Measurements from ENCODE around the gene MEGF11. TPM values are rescaled to one million over a fixed set of nuclear protein-coding genes. Genes with fewer than 3 reads are reported as not detected.

Gene MEGF11
- polyA plus RNA-seq, 3 donors, result not detected

- intact Hi-C loops (cut with micrococcal nuclease), result no loop called here
- H3K27me3 ChIP-seq (ENCODE audit: control insufficient read depth in 2 of 2, insufficient read depth in 2 of 2, low read length in 2 of 2), result no peaks in the 10 kb centered on the region
- H3K27ac ChIP-seq (ENCODE audit: low read depth in 1 of 2, low read length in 2 of 2), result no peak overlapping the region
- H3K4me3 ChIP-seq (replicated peaks in 1 of 3; ENCODE audit: low read depth in 2 of 3, low read length in 3 of 3), result no peak overlapping the region
- Mint-ChIP-seq H3K27ac (no peak overlapping the region), H3K4me3 (no peak overlapping the region), H3K9me3 (peaks cover 0 to 4% (median 0%) of the 10 kb centered on the region in 7 donors), H3K4me1 (no peaks in the 10 kb centered on the region), H3K27me3 (ENCODE audit: low read depth in 3 of 3) (peaks cover 3 to 8% (median 3%) of the 10 kb centered on the region in 3 donors), H3K36me3 (no peaks in the 10 kb centered on the region)
- no peak overlapping the region for H3K9ac ChIP-seq (ENCODE audit: insufficient read depth, low read length, poor library complexity, severe bottlenecking)
- H3K4me2 ChIP-seq (replicated peaks; ENCODE audit: extremely low read depth, low read length, poor library complexity, severe bottlenecking), result no peak overlapping the region
- no peaks in the 10 kb centered on the region for H3K79me2 ChIP-seq (ENCODE audit: insufficient read depth, low read length)
- no peaks in the 10 kb centered on the region for H4K20me1 ChIP-seq (ENCODE audit: insufficient read depth, low read length)
- no peaks in the 10 kb centered on the region for H3K36me3 ChIP-seq (replicated peaks in 1 of 2; ENCODE audit: control insufficient read depth in 1 of 2, insufficient read depth in 2 of 2, low read length in 2 of 2)
- H3K9me3 ChIP-seq (replicated peaks in 1 of 2; ENCODE audit: control insufficient read depth in 1 of 2, insufficient read depth in 1 of 2, low read length in 2 of 2), result no peaks in the 10 kb centered on the region
- H3K4me1 ChIP-seq (ENCODE audit: control insufficient read depth in 1 of 2, insufficient read depth in 2 of 2, low read length in 2 of 2), result no peaks in the 10 kb centered on the region
- no peak for DNase-seq
- H2AFZ ChIP-seq (ENCODE audit: insufficient read depth, low read depth, low read length, poor library complexity, severe bottlenecking), result no peak overlapping the region
- 96% methylated on average over 6 of the region's 6 CpGs for WGBS (ENCODE audit: insufficient coverage)
- no peak for TF ChIP-seq CTCF (IDR thresholded peaks at IDR 0.05)
Measured at GRCh38 chr15:66224946-66225345, 28.6 kb downstream of the MEGF11 start.

- no peak overlapping the region for H3K27ac ChIP-seq (ENCODE audit: low read depth in 1 of 2, low read length in 2 of 2)
- Mint-ChIP-seq H3K9me3 (peaks cover 0 to 4% (median 0%) of the 10 kb centered on the region in 7 donors), H3K36me3 (no peaks in the 10 kb centered on the region), H3K27ac (no peak overlapping the region), H3K27me3 (ENCODE audit: low read depth in 3 of 3) (peaks cover 0 to 8% (median 0%) of the 10 kb centered on the region in 3 donors), H3K4me1 (no peaks in the 10 kb centered on the region), H3K4me3 (no peak overlapping the region)
- no peak overlapping the region for H3K4me3 ChIP-seq (replicated peaks in 1 of 3; ENCODE audit: low read depth in 2 of 3, low read length in 3 of 3)
- H3K9ac ChIP-seq (ENCODE audit: insufficient read depth, low read length, poor library complexity, severe bottlenecking), result no peak overlapping the region
- H3K4me2 ChIP-seq (replicated peaks; ENCODE audit: extremely low read depth, low read length, poor library complexity, severe bottlenecking), result no peak overlapping the region
- DNase-seq, result no peak
- H2AFZ ChIP-seq (ENCODE audit: insufficient read depth, low read depth, low read length, poor library complexity, severe bottlenecking), result no peak overlapping the region
- H3K36me3 ChIP-seq (replicated peaks in 1 of 2; ENCODE audit: control insufficient read depth in 1 of 2, insufficient read depth in 2 of 2, low read length in 2 of 2), result no peaks in the 10 kb centered on the region
- WGBS (ENCODE audit: insufficient coverage), result 85% methylated on average over 2 of the region's 11 CpGs
- no peaks in the 10 kb centered on the region for H3K9me3 ChIP-seq (replicated peaks in 1 of 2; ENCODE audit: control insufficient read depth in 1 of 2, insufficient read depth in 1 of 2, low read length in 2 of 2)
- no peaks in the 10 kb centered on the region for H3K79me2 ChIP-seq (ENCODE audit: insufficient read depth, low read length)
- H3K4me1 ChIP-seq (ENCODE audit: control insufficient read depth in 1 of 2, insufficient read depth in 2 of 2, low read length in 2 of 2), result no peaks in the 10 kb centered on the region
- H3K27me3 ChIP-seq (ENCODE audit: control insufficient read depth in 2 of 2, insufficient read depth in 2 of 2, low read length in 2 of 2), result no peaks in the 10 kb centered on the region
- intact Hi-C loops (cut with micrococcal nuclease), result no loop called here
- no peaks in the 10 kb centered on the region for H4K20me1 ChIP-seq (ENCODE audit: insufficient read depth, low read length)
- no peak for TF ChIP-seq CTCF (IDR thresholded peaks at IDR 0.05)
Measured at GRCh38 chr15:66222273-66223198, 31.0 kb downstream of the MEGF11 start.
